Lung (tissue), 12 donors: ENCODE data around the gene ODF4. TPM values are rescaled to one million over a fixed set of nuclear protein-coding genes. Genes with fewer than 3 reads are reported as not detected.

Experiments used
- ATAC-seq: fragments of 200-7000 bp; cut with Tn5 transposase; one replicate; pipeline ENCODE4 v1.9.1; 2020; ENCODE audit warnings: moderate number of reproducible peaks; ENCODE audit not compliant: insufficient read depth, low FRiP score
- DNase-seq, 3 donors: peaks; one replicate each; pipeline ENCODE4 v3.0.0-alpha.2; 2013 to 2017
- H3K27ac ChIP-seq, 2 donors: one replicate each; pipeline ENCODE4 v1.5.1; 2013; ENCODE audit warnings: mild to moderate bottlenecking in 2 of 2, moderate library complexity in 2 of 2, control low read depth in 1 of 2, inconsistent platforms in 1 of 2, low read depth in 1 of 2, low read length in 1 of 2
- H3K27me3 ChIP-seq, 3 donors: one replicate each; pipeline ENCODE4 v1.5.1; 2013; ENCODE audit warnings: low read length in 2 of 3; ENCODE audit not compliant: control insufficient read depth in 3 of 3, insufficient read depth in 3 of 3
- H3K36me3 ChIP-seq, 4 donors: one replicate each; pipeline ENCODE4 v1.5.1; 2013; ENCODE audit warnings: low read length in 4 of 4, mild to moderate bottlenecking in 1 of 4, moderate library complexity in 1 of 4; ENCODE audit not compliant: control insufficient read depth in 4 of 4, insufficient read depth in 4 of 4
- H3K4me1 ChIP-seq, 5 donors: one replicate each; pipeline ENCODE4 v1.5.1; 2013; ENCODE audit warnings: low read length in 5 of 5, mild to moderate bottlenecking in 2 of 5, moderate library complexity in 1 of 5; ENCODE audit not compliant: control insufficient read depth in 5 of 5, insufficient read depth in 5 of 5
- H3K4me3 ChIP-seq: one replicate; pipeline ENCODE4 v1.5.1; 2013; ENCODE audit warnings: mild to moderate bottlenecking, control low read depth, moderate library complexity
- H3K9ac ChIP-seq, 2 donors: one replicate each; pipeline ENCODE4 v1.5.1; 2013; ENCODE audit warnings: low read length in 2 of 2, control low read depth in 1 of 2; ENCODE audit not compliant: insufficient read depth in 1 of 2
- H3K9me3 ChIP-seq, 4 donors: one replicate each; pipeline ENCODE4 v1.5.1; 2013; ENCODE audit warnings: low read length in 3 of 4, mild to moderate bottlenecking in 1 of 4, moderate library complexity in 1 of 4; ENCODE audit not compliant: control insufficient read depth in 4 of 4, insufficient read depth in 3 of 4
- WGBS, 2 donors: extraction: QIAGEN DNeasy Blood & Tissue Kit; methylation state at CpG; one replicate each; pipeline ENCODE4 v1.1.7; 2013; 5-methylcytosine and 5-hydroxymethylcytosine counted together
- polyA plus RNA-seq, 2 donors: library from polyadenylated mRNA; stranded (reverse); fragments of 200-250 nt; gene quantifications; one replicate each; pipeline ENCODE4 v1.2.1, GENCODE V29; 2013
- total RNA-seq, 2 donors: library from RNA; depleted of rRNA in 1 of 2; stranded (reverse); fragments of >200 nt in 1 of 2; gene quantifications; one replicate each; pipeline ENCODE4 v1.2.1, GENCODE V29; 2014 to 2021
- TF ChIP-seq, protein P1 (sequence below): IDR thresholded peaks from 2 replicates; pipeline ENCODE4 v1.5.1; 2012; ENCODE audit warnings: mild to moderate bottlenecking; ENCODE audit errors: control extremely low read depth, extremely low read depth
- donor health status: control.
- donor health status: control.
- donor health status: Bipolar disorder and iron deficiency.
- donor health status: healthy.
- donor health status: DM: yes; HTN: yes; CAD: no.

The ODF4 gene
- total and polyA plus RNA-seq, 4 donors = not detected

DNA sequence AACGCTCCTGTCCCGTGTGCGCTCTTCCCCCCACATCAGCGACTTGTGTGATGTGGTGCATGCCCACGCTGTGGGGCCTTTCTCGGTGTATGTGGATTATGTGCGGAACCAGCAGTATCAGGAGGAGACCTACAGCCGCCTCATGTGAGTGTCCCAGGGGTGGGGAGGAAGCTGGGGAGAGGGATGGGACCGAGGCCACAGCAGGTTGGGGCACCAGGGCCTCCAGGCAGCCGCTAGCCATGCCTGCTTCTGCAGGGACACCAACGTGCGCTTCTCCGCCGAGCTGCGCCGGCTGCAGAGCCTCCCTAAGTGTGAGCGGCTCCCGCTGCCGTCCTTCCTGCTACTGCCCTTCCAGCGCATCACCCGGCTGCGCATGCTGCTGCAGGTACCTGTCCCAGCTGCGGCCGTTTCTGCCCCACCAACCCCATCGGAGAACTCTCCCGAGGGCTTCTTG lies 23.8 kb upstream of the ODF4 start:
- TF ChIP-seq, protein P1, sequence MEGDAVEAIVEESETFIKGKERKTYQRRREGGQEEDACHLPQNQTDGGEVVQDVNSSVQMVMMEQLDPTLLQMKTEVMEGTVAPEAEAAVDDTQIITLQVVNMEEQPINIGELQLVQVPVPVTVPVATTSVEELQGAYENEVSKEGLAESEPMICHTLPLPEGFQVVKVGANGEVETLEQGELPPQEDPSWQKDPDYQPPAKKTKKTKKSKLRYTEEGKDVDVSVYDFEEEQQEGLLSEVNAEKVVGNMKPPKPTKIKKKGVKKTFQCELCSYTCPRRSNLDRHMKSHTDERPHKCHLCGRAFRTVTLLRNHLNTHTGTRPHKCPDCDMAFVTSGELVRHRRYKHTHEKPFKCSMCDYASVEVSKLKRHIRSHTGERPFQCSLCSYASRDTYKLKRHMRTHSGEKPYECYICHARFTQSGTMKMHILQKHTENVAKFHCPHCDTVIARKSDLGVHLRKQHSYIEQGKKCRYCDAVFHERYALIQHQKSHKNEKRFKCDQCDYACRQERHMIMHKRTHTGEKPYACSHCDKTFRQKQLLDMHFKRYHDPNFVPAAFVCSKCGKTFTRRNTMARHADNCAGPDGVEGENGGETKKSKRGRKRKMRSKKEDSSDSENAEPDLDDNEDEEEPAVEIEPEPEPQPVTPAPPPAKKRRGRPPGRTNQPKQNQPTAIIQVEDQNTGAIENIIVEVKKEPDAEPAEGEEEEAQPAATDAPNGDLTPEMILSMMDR = no peak
- Histone ChIP-seq H3K4me1 (peaks cover 0 to 8% (median 4%) of the 10 kb centered on the region in 5 donors), H3K36me3 (peaks cover 0 to 5% (median 0%) of the 10 kb centered on the region in 4 donors), H3K9me3 (no peaks in the 10 kb centered on the region), H3K27me3 (peaks cover 0 to 45% (median 38%) of the 10 kb centered on the region in 3 donors), H3K27ac (no peak overlapping the region), H3K9ac (no peak overlapping the region), H3K4me3 (no peak overlapping the region)
- WGBS, 2 donors = 61 to 70% methylated on average over 25 to 26 of the region's 26 CpGs
- DNase-seq (no peak), ATAC-seq (no peak)

DNA sequence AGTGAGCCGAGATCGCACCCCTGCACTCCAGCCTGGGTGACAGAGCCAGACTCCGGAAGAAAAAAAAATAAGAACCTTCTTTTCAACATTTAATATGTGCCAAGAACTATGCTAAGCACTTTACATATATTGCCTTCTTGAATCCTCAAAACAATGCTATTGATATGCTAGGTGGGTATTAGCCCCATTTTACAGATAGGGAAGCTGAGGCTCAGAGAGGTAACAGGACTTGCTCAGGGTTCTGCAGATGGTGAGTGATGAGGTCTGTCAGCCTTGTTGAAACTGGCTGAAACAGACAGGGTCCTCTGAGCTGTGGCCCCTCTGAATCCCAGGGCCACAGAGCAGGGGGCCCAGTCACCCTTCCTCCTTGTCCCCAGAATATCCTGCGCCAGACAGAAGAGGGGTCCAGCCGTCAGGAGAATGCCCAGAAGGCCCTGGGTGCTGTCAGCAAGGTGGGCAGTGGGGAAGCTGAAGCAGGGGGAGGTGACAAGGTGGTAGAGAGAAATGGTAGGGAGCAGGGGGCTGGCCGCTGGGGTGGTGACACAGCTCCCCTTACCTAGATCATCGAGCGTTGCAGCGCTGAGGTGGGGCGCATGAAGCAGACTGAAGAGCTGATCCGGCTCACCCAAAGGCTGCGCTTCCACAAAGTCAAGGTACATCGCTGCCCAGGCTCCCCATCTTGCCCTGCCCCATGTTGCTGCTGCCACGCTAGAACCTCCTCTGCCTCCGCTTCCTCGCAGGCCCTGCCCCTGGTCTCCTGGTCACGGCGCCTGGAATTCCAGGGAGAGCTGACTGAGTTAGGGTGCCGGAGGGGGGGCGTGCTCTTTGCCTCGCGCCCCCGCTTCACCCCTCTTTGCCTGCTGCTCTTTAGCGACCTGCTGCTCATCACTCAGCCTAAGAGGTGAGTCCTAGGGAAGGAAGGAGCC lies 21.4 kb upstream of the ODF4 start:
- TF ChIP-seq, protein P1 = no peak
- DNase-seq (no peak), ATAC-seq (no peak)
- Histone ChIP-seq H3K9ac (no peak overlapping the region), H3K36me3 (peaks cover 0 to 2% (median 0%) of the 10 kb centered on the region in 4 donors), H3K9me3 (no peaks in the 10 kb centered on the region), H3K27ac (no peak overlapping the region), H3K4me3 (no peak overlapping the region), H3K27me3 (peaks cover 0 to 38% (median 38%) of the 10 kb centered on the region in 3 donors), H3K4me1 (peaks cover 0 to 7% (median 4%) of the 10 kb centered on the region in 5 donors)
- 84 to 85% methylated on average over 24 of the region's 24 CpGs for WGBS, 2 donors

- DNase-seq = no peak
- no peak overlapping the region for H3K9ac ChIP-seq
- TF ChIP-seq, protein P1 = no peak
- no peak for ATAC-seq
- H3K27me3 ChIP-seq = peaks cover 0 to 20% (median 19%) of the 10 kb centered on the region in 3 donors
- no peak overlapping the region for H3K4me3 ChIP-seq
- H3K27ac ChIP-seq = no peak overlapping the region
- peaks cover 0 to 7% (median 0%) of the 10 kb centered on the region in 5 donors for H3K4me1 ChIP-seq
- H3K36me3 ChIP-seq = peaks cover 0 to 2% (median 0%) of the 10 kb centered on the region in 4 donors
- 89 to 93% methylated on average over 4 of the region's 4 CpGs for WGBS, 2 donors
- H3K9me3 ChIP-seq = no peaks in the 10 kb centered on the region
These were observed 19.4 kb upstream of the ODF4 start for GRCh38 chr17:8320262-8320661.
